Sigmoid colon (tissue), 4 donors: ENCODE data around the gene ZMYND15.

Experiments
- CTCF ChIP-seq, 4 experiments: fragments of 450-650 bp in 3 of 4; fragments of 200-600 bp in 1 of 4; IDR thresholded peaks; one replicate each; pipeline ENCODE4 v1.5.1; 2016 to 2019; ENCODE audit warnings: antibody characterized with exemption in 4 of 4, mild to moderate bottlenecking in 3 of 4, moderate library complexity in 2 of 4
- EP300 ChIP-seq, 4 donors: sonication (generic); formaldehyde crosslinking; IDR thresholded peaks; one replicate each; pipeline ENCODE4 v1.6.1; 2017; ENCODE audit warnings: antibody characterized with exemption in 4 of 4
- POLR2A ChIP-seq, 2 donors: fragments of 450-650 bp; IDR thresholded peaks; one replicate each; pipeline ENCODE4 v1.6.1; 2016; ENCODE audit warnings: antibody characterized with exemption in 2 of 2, mild to moderate bottlenecking in 2 of 2, moderate library complexity in 2 of 2

- no peak for TF ChIP-seq CTCF (IDR thresholded peaks at IDR 0.05)
- no peak for TF ChIP-seq POLR2A (IDR thresholded peaks at IDR 0.05)
- peak in 2 of 4 donors; percentile 18 to 21 for TF ChIP-seq EP300 (IDR thresholded peaks at IDR 0.05)
These were observed 26.6 kb downstream of the ZMYND15 start for GRCh38 chr17:4766201-4766600.
